Effector memory CD4-positive, alpha-beta T cell (primary cell): ENCODE measurements around the gene GSDMA.

ENCODE experiments used
- DNase-seq, 3 donors: peaks; one replicate each; pipeline ENCODE4 v3.0.0-alpha.2; 2020
- H3K27ac ChIP-seq: 2 replicates; pipeline ENCODE4 v1.7.0; 2013; ENCODE audit warnings: mild to moderate bottlenecking, low read length, moderate library complexity; ENCODE audit not compliant: insufficient read depth, poor library complexity, severe bottlenecking
- H3K27me3 ChIP-seq: replicated peaks from 2 replicates; pipeline ENCODE4 v1.7.0; 2013; ENCODE audit warnings: mild to moderate bottlenecking, low read length; ENCODE audit not compliant: insufficient read depth, control insufficient read depth, poor library complexity, severe bottlenecking
- H3K36me3 ChIP-seq: 2 replicates; pipeline ENCODE4 v1.7.0; 2013; ENCODE audit warnings: mild to moderate bottlenecking, low read length, moderate library complexity; ENCODE audit not compliant: control insufficient read depth, insufficient read depth
- H3K4me1 ChIP-seq: 2 replicates; pipeline ENCODE4 v1.7.0; 2013; ENCODE audit warnings: low read length, mild to moderate bottlenecking; ENCODE audit not compliant: control insufficient read depth, insufficient read depth, poor library complexity, severe bottlenecking
- H3K4me3 ChIP-seq: 2 replicates; pipeline ENCODE4 v1.7.0; 2013; ENCODE audit warnings: low read length, low read depth, mild to moderate bottlenecking; ENCODE audit not compliant: insufficient read depth, poor library complexity, severe bottlenecking
- H3K9me3 ChIP-seq: 2 replicates; pipeline ENCODE4 v1.7.0; 2013; ENCODE audit warnings: mild to moderate bottlenecking, low read length, moderate library complexity; ENCODE audit not compliant: control insufficient read depth

GSDMA gene

DNA sequence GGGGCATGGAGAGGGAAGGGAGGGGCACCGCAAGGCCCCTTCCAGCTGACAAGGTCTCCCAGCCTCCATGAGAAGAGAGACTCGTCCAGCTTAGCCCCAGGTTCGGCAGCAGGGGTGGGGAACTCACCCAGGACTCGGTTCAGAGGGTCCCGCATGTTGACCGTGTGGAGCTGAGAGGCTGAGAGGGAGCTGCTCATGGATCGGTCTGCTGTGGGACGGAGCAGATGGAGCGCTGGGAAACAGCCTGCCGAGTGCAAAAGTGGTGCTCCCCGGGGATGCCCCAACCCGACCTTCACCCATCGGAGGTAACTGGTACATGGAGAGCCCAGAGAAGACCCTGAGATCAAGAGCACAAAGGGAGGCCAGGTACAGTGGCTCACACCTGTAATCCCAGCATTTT is 57.3 kb downstream of the GSDMA start:
- H3K4me3 ChIP-seq = no peak overlapping the region

DNA sequence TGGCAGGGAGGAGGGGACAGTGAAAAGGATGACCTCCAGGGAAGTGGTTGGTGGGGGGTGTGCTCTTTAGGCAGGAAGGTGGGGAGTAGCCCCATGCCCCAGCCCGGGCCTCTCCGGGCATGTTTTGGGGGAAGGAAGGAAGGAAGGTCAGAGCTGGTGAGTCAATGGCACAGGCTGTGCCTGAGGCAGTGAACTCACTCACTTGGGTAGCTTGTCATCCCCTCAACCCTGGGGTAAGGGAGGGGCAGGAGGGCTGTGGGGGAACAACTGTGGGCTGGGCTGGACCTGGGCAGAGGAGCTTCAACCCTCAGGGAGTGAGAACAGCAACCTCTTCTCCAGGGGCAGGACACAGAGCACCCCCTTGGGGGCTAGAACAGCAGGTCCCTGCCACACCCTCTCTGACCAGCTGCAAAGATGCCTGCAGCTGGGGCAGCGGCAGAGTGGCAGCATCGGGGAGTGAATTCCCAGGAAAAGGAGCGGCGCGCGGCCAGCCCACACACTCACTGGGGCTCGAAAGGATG is 58.7 kb downstream of the GSDMA start:
- Histone ChIP-seq H3K4me3 (no peak overlapping the region), H3K27ac (no peak overlapping the region), H3K9me3 (no peaks in the 10 kb centered on the region), H3K27me3 (no peaks in the 10 kb centered on the region), H3K36me3 (peaks cover 40% of the 10 kb centered on the region), H3K4me1 (peaks cover 4% of the 10 kb centered on the region)
- DNase-seq = no peak

More for the DNA sequence above, 57.3 kb downstream of the GSDMA start:
- H3K27me3 ChIP-seq = no peaks in the 10 kb centered on the region
- no peaks in the 10 kb centered on the region for H3K9me3 ChIP-seq
- peaks cover 36% of the 10 kb centered on the region for H3K36me3 ChIP-seq
- no peak for DNase-seq
- H3K27ac ChIP-seq = no peak overlapping the region
- no peaks in the 10 kb centered on the region for H3K4me1 ChIP-seq

DNA sequence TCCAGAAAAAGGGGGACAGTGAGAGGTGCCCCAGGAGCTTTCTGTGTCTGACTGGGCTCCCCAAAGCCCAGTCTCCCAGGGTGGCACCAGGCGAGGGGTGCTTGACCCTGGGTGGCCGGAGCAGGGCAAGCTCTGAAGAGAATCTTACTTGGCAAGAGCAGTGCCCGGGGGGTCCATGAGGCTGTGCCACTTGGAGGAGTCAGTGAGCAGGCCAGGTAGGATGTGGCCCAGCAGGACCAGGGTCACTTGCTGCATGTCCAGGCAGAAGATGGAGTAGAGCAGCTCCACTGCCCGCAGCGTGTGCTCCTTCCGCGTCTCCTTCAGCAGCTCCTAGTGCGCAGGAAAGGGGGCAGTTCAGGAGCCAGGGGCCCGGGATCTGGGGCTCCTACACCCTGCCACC is 59.7 kb downstream of the GSDMA start:
- Histone ChIP-seq H3K27ac (no peak overlapping the region), H3K36me3 (peaks cover 47% of the 10 kb centered on the region)

DNA sequence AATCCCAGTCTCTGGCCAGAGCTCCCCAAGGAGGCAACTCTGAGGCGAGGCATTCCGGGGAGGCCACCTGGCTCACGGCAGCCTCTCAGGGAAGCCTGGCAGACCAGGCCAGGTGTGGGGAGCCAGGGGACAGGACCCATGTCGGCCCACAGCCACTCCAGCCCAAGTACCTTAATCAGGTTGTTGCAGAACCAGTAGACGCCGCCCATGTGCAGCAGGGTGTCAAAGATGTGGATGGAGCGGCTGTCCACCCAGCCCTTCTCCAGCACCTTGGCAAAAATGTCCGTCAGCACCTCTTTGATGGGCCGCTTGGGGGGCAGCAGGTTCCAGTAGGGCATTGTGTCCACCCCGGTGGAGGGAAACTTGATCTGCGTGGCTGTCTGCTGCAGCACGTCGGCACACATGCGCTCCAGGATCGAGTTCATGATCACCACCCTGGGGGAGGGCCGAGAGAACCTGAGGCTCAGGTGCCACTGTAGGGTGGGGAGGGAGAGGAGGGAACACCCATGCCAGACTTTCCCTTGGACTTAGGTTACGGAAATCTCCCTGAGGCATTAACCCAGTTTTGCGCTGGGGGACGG is 60.2 kb downstream of the GSDMA start:
- no peaks in the 10 kb centered on the region for H3K27me3 ChIP-seq
- peaks cover 10% of the 10 kb centered on the region for H3K4me1 ChIP-seq
- peaks cover 50% of the 10 kb centered on the region for H3K36me3 ChIP-seq
- no peak overlapping the region for H3K4me3 ChIP-seq
- no peaks in the 10 kb centered on the region for H3K9me3 ChIP-seq
- H3K27ac ChIP-seq = no peak overlapping the region
- no peak for DNase-seq

More for the DNA sequence above, 59.7 kb downstream of the GSDMA start:
- H3K4me1 ChIP-seq = peaks cover 10% of the 10 kb centered on the region
- H3K9me3 ChIP-seq = no peaks in the 10 kb centered on the region
- no peak overlapping the region for H3K4me3 ChIP-seq
- DNase-seq = no peak
- no peaks in the 10 kb centered on the region for H3K27me3 ChIP-seq

DNA sequence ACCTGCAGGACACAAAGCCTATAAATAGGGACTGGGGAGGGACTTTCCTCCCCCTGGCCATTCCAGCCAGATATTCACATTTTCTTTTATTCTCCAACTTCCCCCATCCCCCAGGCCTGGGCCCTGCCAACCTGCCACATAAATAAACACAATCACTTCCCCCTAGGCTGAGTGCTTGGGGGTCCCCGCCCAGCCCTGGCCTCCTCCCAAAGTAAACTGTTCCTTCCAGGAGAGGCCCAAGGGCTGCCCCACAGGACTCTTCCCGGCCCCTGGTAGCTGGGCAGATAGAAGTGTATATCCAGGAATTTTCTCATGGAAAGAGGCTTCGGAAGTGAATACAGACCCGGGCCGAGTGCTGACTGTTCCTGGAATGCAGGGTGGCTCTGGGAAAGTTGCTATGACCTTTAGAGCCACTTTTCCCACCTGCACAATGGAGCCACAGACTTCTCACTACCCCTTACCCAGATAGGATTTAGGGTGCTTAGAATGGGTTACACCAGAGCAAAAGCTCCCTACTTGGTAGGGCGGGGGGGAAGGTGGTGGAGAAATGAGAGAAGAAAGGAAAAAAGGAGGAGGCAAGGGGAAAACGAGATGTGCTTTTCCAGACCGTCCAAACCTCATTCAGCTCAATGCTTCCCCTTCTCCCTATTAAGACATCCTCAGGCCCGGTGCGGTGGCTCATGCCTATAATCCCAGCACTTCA is 60.9 kb downstream of the GSDMA start:
- no peaks in the 10 kb centered on the region for H3K27me3 ChIP-seq
- H3K27ac ChIP-seq = no peak overlapping the region
- no peak overlapping the region for H3K4me3 ChIP-seq
- no peaks in the 10 kb centered on the region for H3K9me3 ChIP-seq
- H3K36me3 ChIP-seq = peaks cover 53% of the 10 kb centered on the region
- no peak for DNase-seq
- H3K4me1 ChIP-seq = peaks cover 10% of the 10 kb centered on the region

DNA sequence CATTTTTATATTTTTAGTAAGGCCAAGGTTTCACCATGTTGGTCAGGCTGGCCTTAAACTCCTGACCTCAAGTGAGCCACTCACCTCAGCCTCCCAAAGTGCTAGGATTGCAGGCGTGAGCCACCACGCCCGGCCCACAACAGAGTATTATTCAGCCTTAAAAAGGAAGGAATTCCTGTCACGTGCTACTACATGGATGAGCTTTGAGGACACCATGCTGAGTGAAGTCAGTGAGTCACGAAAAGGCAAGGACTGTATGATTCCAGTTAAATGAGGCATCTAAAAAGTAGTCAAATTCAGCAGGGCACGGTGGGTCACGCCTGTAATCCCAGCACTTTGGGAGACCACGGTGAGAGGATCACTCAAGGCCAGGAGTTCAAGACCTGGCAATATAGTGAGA is 62.1 kb downstream of the GSDMA start:
- peaks cover 10% of the 10 kb centered on the region for H3K4me1 ChIP-seq
- no peak overlapping the region for H3K27ac ChIP-seq
- no peaks in the 10 kb centered on the region for H3K27me3 ChIP-seq
- no peaks in the 10 kb centered on the region for H3K9me3 ChIP-seq
- H3K36me3 ChIP-seq = peaks cover 56% of the 10 kb centered on the region
- DNase-seq = no peak
- no peak overlapping the region for H3K4me3 ChIP-seq

DNA sequence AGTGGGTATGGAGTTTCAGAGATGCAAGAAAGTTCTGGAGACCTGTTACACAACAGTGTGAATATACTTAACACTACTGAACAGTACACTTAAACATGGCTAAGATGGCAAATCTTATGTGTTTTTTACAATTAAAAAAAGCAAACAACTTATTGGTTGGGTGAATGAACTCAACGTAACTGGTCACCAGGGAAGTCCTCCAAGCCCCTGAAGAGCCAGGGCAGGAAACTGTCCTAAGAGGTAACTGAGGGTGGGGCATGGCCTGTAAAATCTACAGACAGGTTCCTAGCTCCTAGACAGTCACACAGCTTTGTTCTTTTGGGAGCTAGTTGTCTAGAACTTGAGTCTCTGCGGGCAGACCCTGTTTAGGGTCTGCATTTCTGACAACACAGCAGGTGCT is 62.8 kb downstream of the GSDMA start:
- Histone ChIP-seq H3K36me3 (peaks cover 52% of the 10 kb centered on the region), H3K27ac (no peak overlapping the region), H3K9me3 (no peaks in the 10 kb centered on the region)

DNA sequence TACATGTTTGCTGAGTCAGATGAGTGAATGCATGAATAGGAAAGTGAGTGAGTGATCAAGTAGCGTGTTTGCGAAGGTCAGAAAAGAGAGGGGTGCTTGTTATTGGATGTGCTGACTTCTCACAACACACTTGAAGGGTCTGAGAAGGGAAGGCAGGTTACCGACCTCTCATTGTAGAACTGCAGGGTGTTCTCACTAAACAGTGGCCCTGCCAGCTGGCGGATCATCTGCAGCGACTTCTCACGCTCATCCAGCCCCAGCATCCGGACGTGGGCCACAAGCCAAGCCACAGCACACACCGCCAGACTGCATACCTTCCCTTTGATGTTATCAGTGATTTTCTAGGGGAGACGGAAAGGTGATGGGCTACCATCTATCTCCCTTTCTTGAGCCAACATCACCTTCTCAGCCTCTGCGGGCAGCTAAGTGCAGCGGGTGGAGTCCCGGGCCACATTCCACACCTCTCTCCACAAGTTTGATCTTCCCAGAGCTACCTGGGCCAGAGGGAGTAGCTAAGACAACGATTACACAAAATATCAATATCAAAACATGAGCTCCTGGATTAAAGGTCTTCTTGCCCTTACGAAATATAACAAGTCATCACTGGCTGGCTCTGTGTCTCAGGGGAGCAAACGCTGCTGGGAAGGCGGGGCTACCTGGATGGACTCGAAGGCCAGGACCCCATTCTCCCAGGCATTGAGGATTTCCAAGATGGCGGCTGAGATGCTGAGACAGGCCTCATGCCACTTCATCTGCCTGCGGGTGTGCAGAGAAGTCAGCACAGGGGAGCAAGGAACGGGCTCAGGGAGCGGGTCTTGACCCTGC is 63.4 kb downstream of the GSDMA start:
- H3K9me3 ChIP-seq = no peaks in the 10 kb centered on the region
- H3K36me3 ChIP-seq = peaks cover 56% of the 10 kb centered on the region
- H3K27ac ChIP-seq = no peak overlapping the region
- H3K27me3 ChIP-seq = no peaks in the 10 kb centered on the region
- peaks cover 10% of the 10 kb centered on the region for H3K4me1 ChIP-seq
- no peak overlapping the region for H3K4me3 ChIP-seq
- peak in 2 of 3 donors; percentile 14 to 21 for DNase-seq

More for the DNA sequence above, 62.8 kb downstream of the GSDMA start:
- no peaks in the 10 kb centered on the region for H3K27me3 ChIP-seq
- H3K4me1 ChIP-seq = peaks cover 10% of the 10 kb centered on the region
- no peak overlapping the region for H3K4me3 ChIP-seq
- DNase-seq = no peak

DNA sequence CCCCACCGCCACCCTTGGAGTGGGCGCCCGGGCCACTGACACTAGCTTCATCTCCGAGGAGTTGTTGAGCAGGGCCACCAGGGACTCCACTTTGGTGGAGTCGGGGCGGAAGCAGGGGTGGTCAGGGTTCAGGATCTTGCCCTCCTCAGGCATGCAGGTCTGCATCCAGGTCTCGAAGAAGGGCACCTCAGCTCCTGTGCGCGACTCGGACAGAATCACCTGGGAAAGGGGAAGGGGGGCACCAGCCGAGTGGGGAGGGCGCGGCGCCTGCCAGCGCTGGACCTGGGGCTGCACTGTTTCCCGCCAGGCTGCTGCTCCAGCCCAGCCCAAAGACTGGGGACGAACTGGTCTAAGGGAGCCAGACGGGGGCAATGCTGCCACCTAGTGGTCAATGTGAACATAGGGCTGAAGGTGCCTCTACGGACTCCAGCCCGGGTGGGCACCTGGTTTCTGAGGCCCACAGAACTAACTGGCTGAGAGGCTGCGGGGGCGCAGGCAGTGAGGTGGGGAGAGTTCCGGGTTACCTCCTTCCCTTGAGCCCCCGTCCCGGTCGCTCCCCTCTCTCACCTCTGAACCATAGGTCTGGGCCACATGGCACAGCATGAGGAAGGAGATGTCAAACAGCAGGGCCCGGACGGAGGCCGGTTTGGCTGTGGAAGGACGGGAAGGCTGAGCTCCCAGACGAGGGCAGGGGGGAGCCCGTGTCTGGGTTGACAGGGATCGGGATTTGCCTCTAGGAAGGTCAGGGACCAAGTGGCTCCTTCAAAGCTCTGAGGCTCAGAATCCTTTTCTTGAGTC is 64.2 kb downstream of the GSDMA start:
- Histone ChIP-seq H3K4me1 (peaks cover 10% of the 10 kb centered on the region), H3K9me3 (no peaks in the 10 kb centered on the region), H3K27ac (no peak overlapping the region), H3K36me3 (peaks cover 56% of the 10 kb centered on the region), H3K27me3 (no peaks in the 10 kb centered on the region), H3K4me3 (no peak overlapping the region)
- peak; percentile 50 to 70 (median 55) for DNase-seq
